ENCODE data around the gene IGFN1. TPM values are rescaled to one million over a fixed set of nuclear protein-coding genes. Genes with fewer than 3 reads are reported as not detected.

IGFN1 gene
- total and polyA plus RNA-seq, 10 of the 15 experiments (the other 5 are each of a cell fraction or from before 2014, with no cell fraction given): not detected

DNA sequence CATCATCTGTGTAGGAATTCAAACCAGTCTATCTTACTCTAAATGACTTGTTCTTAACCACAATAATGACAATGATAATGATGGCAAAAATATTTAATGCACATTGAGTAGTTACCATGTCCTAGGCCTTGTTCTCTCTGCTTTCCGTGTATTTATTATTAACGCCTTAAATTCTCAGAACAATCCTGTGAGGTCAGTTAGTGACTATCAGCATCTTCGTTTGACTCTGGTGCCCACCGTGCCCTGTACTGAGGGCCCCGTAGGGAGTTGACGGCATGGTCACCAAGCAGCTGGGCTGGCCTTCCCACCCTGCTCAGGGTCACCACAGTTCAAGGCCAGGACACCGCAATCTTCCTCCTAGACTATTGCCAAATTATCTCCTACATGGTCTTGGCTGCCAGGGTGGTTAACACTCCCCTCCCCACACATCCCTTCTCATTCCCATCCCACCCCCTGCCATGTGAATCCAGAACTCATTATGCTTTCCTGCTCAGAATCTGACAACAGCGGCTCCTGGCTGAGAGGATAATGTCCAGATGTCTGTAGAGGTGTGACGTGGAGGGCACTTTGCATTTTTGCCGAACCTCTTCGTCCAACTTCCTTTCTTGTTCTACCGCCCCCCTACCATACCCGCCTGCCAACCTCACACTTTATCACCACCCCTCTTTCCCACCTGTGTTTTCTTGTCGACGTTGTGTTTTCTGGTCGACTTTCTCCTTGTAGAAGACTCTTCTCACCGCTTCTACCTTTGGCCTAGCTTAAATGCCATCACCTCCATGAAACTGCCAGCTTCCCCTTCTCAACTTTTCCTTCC lies 33.4 kb downstream of the IGFN1 start:
- Histone ChIP-seq H3K79me2 (ENCODE audit: control insufficient read depth, insufficient read depth, low read length) (no peaks in the 10 kb centered on the region), H4K20me1 (ENCODE audit: control insufficient read depth, insufficient read depth) (peaks cover 4% of the 10 kb centered on the region; the same call in 1 of the 2 replicates)
- FAIRE-seq: no peak

More for the DNA sequence above, 33.4 kb downstream of the IGFN1 start:
- DNase-seq (ENCODE audit: low read depth, low spot score) (no peak), ATAC-seq (no peak)
- intact Hi-C loops (cut with micrococcal nuclease; ENCODE audit: unreplicated experiment) (loop anchor here (1.0 to 10.0 kb wide), 2 partner anchors 75 to 139 kb away; no protein-coding TSS in a partner anchor), in situ Hi-C loops (cut with MboI) (no loop called here)
- Histone ChIP-seq H3K4me3 (no peak overlapping the region), H2AFZ (ENCODE audit: control insufficient read depth, low read depth, low read length) (no peak overlapping the region), H3K27ac (ENCODE audit: control insufficient read depth, insufficient read depth) (no peak overlapping the region), H3K27me3 (replicated peaks in 1 of 2; ENCODE audit: control insufficient read depth in 2 of 2, insufficient read depth in 2 of 2, low read length in 1 of 2) (peaks cover 0 to 5% of the 10 kb centered on the region in 2 experiments; a peak in 3 of 4 replicates), H3K4me2 (ENCODE audit: control insufficient read depth, insufficient read depth) (no peak overlapping the region), H3K9me3 (replicated peaks; ENCODE audit: control insufficient read depth, insufficient read depth, low read length) (no peaks in the 10 kb centered on the region), H3K9ac (ENCODE audit: control insufficient read depth, insufficient read depth, low read length) (no peak overlapping the region), H3K36me3 (ENCODE audit: control insufficient read depth in 2 of 2, insufficient read depth in 2 of 2, low read length in 1 of 2) (no peaks in the 10 kb centered on the region), H3K4me1 (ENCODE audit: control insufficient read depth, insufficient read depth, low read length) (no peaks in the 10 kb centered on the region)
- BruUV-seq (replicated peaks): no TSS peak
- RAD21 ChIA-PET (ENCODE audit: unreplicated experiment): no interaction called here
- SMC1A ChIA-PET (ENCODE audit: uncharacterized antibody, unreplicated experiment): interaction anchor here (0.8 to 1.2 kb wide), 2 partner anchors 75 to 665 kb away, joined by 3 read pairs; no protein-coding TSS in a partner anchor
- CTCF ChIA-PET: interaction anchor here (1.0 to 2.3 kb wide), 6 partner anchors 19 to 76 kb away, joined by 5 to 19 read pairs (median 7); partner anchors contain the start of gene TMEM9
- POLR2A ChIA-PET: no interaction called here
- 44% methylated on average over 16 of the region's 17 CpGs for WGBS (ENCODE audit: insufficient coverage, insufficient replicate concordance, low lambda C conversion rate, missing lambda C conversion rate)
- TF ChIP-seq IKZF1 (conservative IDR thresholded peaks at IDR 0.05) (no peak), KAT2A (conservative IDR thresholded peaks at IDR 0.05; ENCODE audit: control insufficient read depth, low read depth, low read length) (no peak), NR2F1 (conservative IDR thresholded peaks at IDR 0.05) (no peak)
- TF ChIP-seq, protein P1, sequence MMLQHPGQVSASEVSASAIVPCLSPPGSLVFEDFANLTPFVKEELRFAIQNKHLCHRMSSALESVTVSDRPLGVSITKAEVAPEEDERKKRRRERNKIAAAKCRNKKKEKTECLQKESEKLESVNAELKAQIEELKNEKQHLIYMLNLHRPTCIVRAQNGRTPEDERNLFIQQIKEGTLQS (IDR thresholded peaks at IDR 0.05; ENCODE audit: borderline replicate concordance, extremely low read depth, low read depth, low read length): no peak
- TF ChIP-seq, protein P2, sequence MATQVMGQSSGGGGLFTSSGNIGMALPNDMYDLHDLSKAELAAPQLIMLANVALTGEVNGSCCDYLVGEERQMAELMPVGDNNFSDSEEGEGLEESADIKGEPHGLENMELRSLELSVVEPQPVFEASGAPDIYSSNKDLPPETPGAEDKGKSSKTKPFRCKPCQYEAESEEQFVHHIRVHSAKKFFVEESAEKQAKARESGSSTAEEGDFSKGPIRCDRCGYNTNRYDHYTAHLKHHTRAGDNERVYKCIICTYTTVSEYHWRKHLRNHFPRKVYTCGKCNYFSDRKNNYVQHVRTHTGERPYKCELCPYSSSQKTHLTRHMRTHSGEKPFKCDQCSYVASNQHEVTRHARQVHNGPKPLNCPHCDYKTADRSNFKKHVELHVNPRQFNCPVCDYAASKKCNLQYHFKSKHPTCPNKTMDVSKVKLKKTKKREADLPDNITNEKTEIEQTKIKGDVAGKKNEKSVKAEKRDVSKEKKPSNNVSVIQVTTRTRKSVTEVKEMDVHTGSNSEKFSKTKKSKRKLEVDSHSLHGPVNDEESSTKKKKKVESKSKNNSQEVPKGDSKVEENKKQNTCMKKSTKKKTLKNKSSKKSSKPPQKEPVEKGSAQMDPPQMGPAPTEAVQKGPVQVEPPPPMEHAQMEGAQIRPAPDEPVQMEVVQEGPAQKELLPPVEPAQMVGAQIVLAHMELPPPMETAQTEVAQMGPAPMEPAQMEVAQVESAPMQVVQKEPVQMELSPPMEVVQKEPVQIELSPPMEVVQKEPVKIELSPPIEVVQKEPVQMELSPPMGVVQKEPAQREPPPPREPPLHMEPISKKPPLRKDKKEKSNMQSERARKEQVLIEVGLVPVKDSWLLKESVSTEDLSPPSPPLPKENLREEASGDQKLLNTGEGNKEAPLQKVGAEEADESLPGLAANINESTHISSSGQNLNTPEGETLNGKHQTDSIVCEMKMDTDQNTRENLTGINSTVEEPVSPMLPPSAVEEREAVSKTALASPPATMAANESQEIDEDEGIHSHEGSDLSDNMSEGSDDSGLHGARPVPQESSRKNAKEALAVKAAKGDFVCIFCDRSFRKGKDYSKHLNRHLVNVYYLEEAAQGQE (IDR thresholded peaks at IDR 0.05; ENCODE audit: low read depth, low read length): no peak
- TF ChIP-seq, protein P3, sequence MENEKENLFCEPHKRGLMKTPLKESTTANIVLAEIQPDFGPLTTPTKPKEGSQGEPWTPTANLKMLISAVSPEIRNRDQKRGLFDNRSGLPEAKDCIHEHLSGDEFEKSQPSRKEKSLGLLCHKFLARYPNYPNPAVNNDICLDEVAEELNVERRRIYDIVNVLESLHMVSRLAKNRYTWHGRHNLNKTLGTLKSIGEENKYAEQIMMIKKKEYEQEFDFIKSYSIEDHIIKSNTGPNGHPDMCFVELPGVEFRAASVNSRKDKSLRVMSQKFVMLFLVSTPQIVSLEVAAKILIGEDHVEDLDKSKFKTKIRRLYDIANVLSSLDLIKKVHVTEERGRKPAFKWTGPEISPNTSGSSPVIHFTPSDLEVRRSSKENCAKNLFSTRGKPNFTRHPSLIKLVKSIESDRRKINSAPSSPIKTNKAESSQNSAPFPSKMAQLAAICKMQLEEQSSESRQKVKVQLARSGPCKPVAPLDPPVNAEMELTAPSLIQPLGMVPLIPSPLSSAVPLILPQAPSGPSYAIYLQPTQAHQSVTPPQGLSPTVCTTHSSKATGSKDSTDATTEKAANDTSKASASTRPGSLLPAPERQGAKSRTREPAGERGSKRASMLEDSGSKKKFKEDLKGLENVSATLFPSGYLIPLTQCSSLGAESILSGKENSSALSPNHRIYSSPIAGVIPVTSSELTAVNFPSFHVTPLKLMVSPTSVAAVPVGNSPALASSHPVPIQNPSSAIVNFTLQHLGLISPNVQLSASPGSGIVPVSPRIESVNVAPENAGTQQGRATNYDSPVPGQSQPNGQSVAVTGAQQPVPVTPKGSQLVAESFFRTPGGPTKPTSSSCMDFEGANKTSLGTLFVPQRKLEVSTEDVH (IDR thresholded peaks at IDR 0.05; ENCODE audit: low read depth, partially characterized antibody): no peak

Measured in GM12878 (cell line).